Activated T-helper 17 cell treated with anti-CD3 and anti-CD28 coated beads, Interleukin-2, amount 50 U/mL, for 72 hours (primary cell): ENCODE results near the gene IGSF21. TPM values are rescaled to one million over a fixed set of nuclear protein-coding genes. Genes with fewer than 3 reads are reported as not detected.

Source experiments
- ATAC-seq: fragments of 150-1000 bp; cut with Tn5 transposase; replicated peaks from 2 replicates; pipeline ENCODE4 v1.10.0; 2021; ENCODE audit warnings: mild to moderate bottlenecking, moderate library complexity
- H3K27ac Mint-ChIP-seq: one replicate; pipeline ENCODE4 v1.8.0; 2022; ENCODE audit warnings: mixed read lengths
- H3K27me3 Mint-ChIP-seq: one replicate; pipeline ENCODE4 v1.8.0; 2022; ENCODE audit warnings: mixed read lengths
- H3K36me3 Mint-ChIP-seq: one replicate; pipeline ENCODE4 v1.8.0; 2022; ENCODE audit warnings: low read depth, mild to moderate bottlenecking, mixed read lengths
- H3K4me1 Mint-ChIP-seq: one replicate; pipeline ENCODE4 v1.8.0; 2022; ENCODE audit warnings: mixed read lengths
- H3K4me3 Mint-ChIP-seq: one replicate; pipeline ENCODE4 v1.8.0; 2022; ENCODE audit warnings: mild to moderate bottlenecking, mixed read lengths
- H3K9me3 Mint-ChIP-seq: one replicate; pipeline ENCODE4 v1.8.0; 2022; ENCODE audit warnings: mixed read lengths
- total RNA-seq, 2 donors: library from RNA; stranded (reverse); gene quantifications; one replicate each; pipeline ENCODE4 v1.2.3, GENCODE V29; 2022

IGSF21 gene
- total RNA-seq, 2 donors from 2014 or later: not detected

- no peaks in the 10 kb centered on the region for H3K9me3 Mint-ChIP-seq
Observed at GRCh38 chr1:18240906-18241305, 133.3 kb downstream of the IGSF21 start.

DNA sequence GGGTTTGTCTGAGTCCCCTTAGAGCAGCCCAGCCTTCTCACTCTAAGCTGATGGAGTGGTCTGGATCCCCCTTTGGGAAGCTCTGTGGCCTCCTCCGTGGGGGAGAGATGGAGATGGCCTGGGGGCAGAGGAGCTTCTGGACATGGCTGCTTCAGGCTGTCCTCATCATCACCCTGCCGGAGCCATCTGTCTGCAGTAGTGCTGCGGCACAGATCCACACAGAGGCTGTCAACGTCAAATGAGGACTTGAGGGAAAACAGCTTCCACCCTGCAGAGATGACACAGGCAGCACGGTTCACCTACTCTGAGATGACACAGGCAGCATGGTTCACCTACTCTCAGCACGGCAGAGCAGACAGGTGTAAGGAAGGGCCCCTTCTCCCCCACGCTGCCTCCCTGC lies 134.3 kb downstream of the IGSF21 start:
- Mint-ChIP-seq H3K36me3 (no peaks in the 10 kb centered on the region), H3K9me3 (no peaks in the 10 kb centered on the region), H3K27me3 (peaks cover 17% of the 10 kb centered on the region), H3K4me1 (no peaks in the 10 kb centered on the region), H3K4me3 (no peak overlapping the region), H3K27ac (no peak overlapping the region)
- no peak for ATAC-seq

More at GRCh38 chr1:18240906-18241305, 133.3 kb downstream of the IGSF21 start:
- H3K27me3 Mint-ChIP-seq: peaks cover 13% of the 10 kb centered on the region
- no peaks in the 10 kb centered on the region for H3K36me3 Mint-ChIP-seq
- no peaks in the 10 kb centered on the region for H3K4me1 Mint-ChIP-seq
- ATAC-seq: no peak
- H3K27ac Mint-ChIP-seq: no peak overlapping the region
- H3K4me3 Mint-ChIP-seq: no peak overlapping the region

GRCh38 chr1:18243503-18244175 lies 136.0 kb downstream of the IGSF21 start:
- no peak for ATAC-seq
- H3K9me3 Mint-ChIP-seq: no peaks in the 10 kb centered on the region
- peaks cover 22% of the 10 kb centered on the region for H3K27me3 Mint-ChIP-seq
- no peaks in the 10 kb centered on the region for H3K4me1 Mint-ChIP-seq
- no peak overlapping the region for H3K4me3 Mint-ChIP-seq
- H3K36me3 Mint-ChIP-seq: no peaks in the 10 kb centered on the region
- H3K27ac Mint-ChIP-seq: no peak overlapping the region

DNA sequence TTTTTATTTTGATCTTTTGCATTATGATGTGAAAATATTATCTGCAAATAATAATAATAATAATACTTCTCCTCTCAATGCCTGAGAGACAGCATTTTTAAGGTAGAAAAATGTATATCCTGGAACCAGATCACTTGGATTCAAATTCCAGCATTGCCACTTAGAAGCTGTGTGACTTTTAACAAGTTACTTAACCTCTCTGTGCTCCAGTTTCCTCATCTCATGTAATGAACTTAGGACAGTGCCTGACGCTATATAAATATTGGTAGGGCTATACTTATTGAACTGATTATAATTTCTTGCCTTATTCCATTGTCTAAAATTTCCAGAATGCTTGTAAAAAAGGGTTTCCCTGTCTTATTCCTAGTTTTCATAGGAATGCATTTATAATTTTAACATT lies 137.2 kb downstream of the IGSF21 start:
- Mint-ChIP-seq H3K9me3 (no peaks in the 10 kb centered on the region), H3K27me3 (peaks cover 25% of the 10 kb centered on the region), H3K27ac (no peak overlapping the region), H3K36me3 (no peaks in the 10 kb centered on the region), H3K4me1 (no peaks in the 10 kb centered on the region), H3K4me3 (no peak overlapping the region)
- ATAC-seq: no peak

DNA sequence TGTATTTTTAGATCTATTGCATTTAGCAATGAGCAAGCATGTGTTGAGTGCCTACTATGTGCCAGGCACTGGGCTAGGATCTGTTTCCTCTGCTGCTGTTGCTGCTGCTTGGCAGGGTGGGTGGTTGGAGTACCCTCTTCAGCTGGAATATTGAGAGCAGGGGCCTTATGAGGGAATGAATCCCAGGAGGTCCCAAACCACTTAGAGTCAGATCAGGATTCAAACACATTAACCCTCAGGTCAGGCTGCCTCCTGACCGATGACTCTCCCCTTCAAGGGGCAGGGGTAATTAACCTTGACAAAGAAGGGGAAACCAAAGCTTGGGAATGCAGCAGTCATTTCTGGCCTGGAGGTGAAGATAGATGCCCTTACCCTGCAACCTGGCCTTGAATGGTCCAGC lies 138.0 kb downstream of the IGSF21 start:
- peaks cover 22% of the 10 kb centered on the region for H3K27me3 Mint-ChIP-seq
- H3K4me3 Mint-ChIP-seq: no peak overlapping the region
- no peaks in the 10 kb centered on the region for H3K9me3 Mint-ChIP-seq
- no peaks in the 10 kb centered on the region for H3K36me3 Mint-ChIP-seq
- no peak for ATAC-seq
- no peaks in the 10 kb centered on the region for H3K4me1 Mint-ChIP-seq
- no peak overlapping the region for H3K27ac Mint-ChIP-seq

DNA sequence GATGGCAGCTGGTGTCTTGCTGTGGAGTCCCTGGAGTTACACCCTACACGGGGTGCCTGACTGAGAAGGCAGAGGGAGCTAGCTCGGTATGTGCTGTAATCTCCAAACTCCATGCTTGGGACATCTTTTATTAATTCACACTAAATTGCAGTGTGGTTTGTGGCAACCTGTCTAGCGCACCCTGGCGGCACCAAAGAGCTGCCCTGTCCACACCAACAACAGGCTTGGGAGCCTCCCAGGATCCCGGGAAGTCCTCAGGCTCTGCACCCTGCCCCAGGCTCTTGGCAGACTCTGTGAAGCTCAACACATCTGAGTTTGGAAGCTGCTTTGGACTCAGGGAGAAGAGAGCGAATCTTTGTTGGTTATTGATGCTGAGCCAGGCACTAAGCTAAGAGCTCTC lies 138.9 kb downstream of the IGSF21 start:
- Mint-ChIP-seq H3K27me3 (peaks cover 22% of the 10 kb centered on the region), H3K9me3 (no peaks in the 10 kb centered on the region)
- ATAC-seq: no peak

GRCh38 chr1:18247151-18247550 lies 139.6 kb downstream of the IGSF21 start:
- no peak for ATAC-seq
- Mint-ChIP-seq H3K9me3 (no peaks in the 10 kb centered on the region), H3K4me3 (no peak overlapping the region), H3K4me1 (no peaks in the 10 kb centered on the region), H3K27ac (no peak overlapping the region), H3K27me3 (peaks cover 22% of the 10 kb centered on the region), H3K36me3 (no peaks in the 10 kb centered on the region)

More for the DNA sequence above, 138.9 kb downstream of the IGSF21 start:
- no peak overlapping the region for H3K4me3 Mint-ChIP-seq
- no peak overlapping the region for H3K27ac Mint-ChIP-seq
- H3K36me3 Mint-ChIP-seq: no peaks in the 10 kb centered on the region
- no peaks in the 10 kb centered on the region for H3K4me1 Mint-ChIP-seq

DNA sequence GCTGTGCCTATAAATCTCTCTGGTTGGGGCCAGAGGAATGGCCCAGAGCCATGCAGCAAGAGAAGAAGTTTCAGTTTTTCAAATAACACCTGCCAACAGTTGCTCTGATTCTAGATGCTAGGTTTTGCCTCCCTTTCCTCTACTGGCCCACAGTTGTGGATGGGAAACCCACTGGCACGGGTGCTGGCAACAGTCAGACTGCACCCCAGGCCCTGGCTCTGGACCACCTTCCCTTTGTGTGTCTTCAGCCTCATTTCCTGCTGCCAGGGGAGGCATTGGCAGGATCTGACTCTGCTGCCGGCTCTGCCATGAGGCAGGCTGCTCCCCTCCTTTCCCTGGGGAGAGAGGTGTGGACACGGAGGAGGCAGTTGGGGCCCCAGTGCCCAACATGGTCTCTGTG lies 142.0 kb downstream of the IGSF21 start:
- H3K27ac Mint-ChIP-seq: no peak overlapping the region
- no peak overlapping the region for H3K4me3 Mint-ChIP-seq
- peaks cover 12% of the 10 kb centered on the region for H3K27me3 Mint-ChIP-seq
- no peaks in the 10 kb centered on the region for H3K9me3 Mint-ChIP-seq
- no peaks in the 10 kb centered on the region for H3K36me3 Mint-ChIP-seq
- H3K4me1 Mint-ChIP-seq: no peaks in the 10 kb centered on the region
- no peak for ATAC-seq

- no peaks in the 10 kb centered on the region for H3K36me3 Mint-ChIP-seq
- peaks cover 4% of the 10 kb centered on the region for H3K9me3 Mint-ChIP-seq
- no peaks in the 10 kb centered on the region for H3K4me1 Mint-ChIP-seq
- no peak overlapping the region for H3K4me3 Mint-ChIP-seq
- H3K27ac Mint-ChIP-seq: no peak overlapping the region
- peaks cover 18% of the 10 kb centered on the region for H3K27me3 Mint-ChIP-seq
- ATAC-seq: no peak
Observed at GRCh38 chr1:18253093-18253492, 145.5 kb downstream of the IGSF21 start.

DNA sequence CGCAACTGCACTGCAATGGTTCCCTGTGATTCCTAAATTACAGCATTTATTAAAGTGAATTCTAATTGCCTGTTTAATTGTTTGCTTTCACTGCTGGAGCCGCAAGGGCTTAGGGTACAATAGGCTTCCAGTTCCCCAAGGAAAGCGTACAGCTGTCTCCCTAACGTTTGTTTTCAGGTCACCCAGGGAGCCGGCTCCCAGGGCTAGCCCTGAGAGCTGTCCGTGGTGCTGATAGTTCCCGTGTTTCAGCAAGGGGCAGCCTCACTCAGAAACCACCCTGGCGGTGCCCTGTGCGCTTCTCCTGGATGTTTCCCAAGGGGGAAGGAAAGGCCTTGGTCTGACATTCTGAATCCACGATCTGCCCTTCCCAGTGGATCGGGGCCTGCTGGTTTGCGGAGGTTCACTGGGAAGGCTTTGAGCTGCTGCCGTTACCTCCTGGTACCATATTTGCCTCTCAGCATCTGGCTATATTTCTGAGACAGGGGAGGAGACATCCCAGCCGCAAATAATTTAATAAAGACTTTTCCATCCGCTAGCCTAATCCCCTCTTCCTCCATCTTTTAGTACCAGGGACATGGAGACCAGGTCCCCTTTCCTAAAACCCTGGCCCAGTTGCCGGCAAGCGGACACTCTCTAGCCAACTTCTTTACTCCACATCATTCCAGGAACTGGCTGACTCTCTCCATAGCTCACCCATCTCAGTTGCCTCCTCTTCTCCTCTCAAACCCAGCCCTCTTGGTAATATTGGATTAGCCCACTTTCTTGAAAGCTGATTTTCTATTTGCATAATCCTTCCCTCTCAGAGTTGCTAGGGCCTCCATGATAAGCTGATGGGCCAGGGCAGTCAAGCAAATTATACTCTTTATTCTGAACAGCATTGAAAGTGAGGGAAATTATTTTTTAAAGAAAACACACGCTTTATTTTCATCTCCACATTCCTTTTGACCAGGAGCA lies 149.0 kb downstream of the IGSF21 start:
- Mint-ChIP-seq H3K27ac (no peak overlapping the region), H3K4me3 (no peak overlapping the region), H3K4me1 (no peaks in the 10 kb centered on the region), H3K27me3 (peaks cover 20% of the 10 kb centered on the region), H3K9me3 (peaks cover 4% of the 10 kb centered on the region), H3K36me3 (no peaks in the 10 kb centered on the region)
- no peak for ATAC-seq

GRCh38 chr1:18257778-18258177 lies 150.2 kb downstream of the IGSF21 start:
- Mint-ChIP-seq H3K4me3 (no peak overlapping the region), H3K27me3 (peaks cover 23% of the 10 kb centered on the region), H3K9me3 (peaks cover 4% of the 10 kb centered on the region), H3K27ac (no peak overlapping the region), H3K36me3 (no peaks in the 10 kb centered on the region), H3K4me1 (no peaks in the 10 kb centered on the region)
- no peak for ATAC-seq

DNA sequence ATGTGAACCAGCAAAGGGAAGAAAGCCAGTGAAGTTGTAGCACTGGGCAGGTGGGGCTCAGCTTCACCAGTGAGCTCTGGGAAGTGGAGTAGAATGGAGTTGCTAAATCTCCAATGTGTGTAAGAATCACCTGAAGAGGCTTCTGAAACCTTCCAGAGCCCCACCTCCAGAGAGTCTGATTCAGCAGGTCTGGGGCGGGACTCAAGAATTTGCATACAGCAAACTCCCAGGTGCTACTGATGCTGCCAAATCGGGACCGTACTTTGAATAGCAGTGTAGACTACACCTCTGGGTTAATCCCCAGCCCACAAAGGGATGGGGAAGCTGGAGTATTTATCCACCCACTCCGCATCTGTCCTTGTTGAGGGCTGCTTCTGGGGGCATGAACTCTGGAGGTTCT lies 154.3 kb downstream of the IGSF21 start:
- H3K4me3 Mint-ChIP-seq: no peak overlapping the region
- H3K36me3 Mint-ChIP-seq: no peaks in the 10 kb centered on the region
- H3K4me1 Mint-ChIP-seq: no peaks in the 10 kb centered on the region
- peaks cover 23% of the 10 kb centered on the region for H3K27me3 Mint-ChIP-seq
- H3K9me3 Mint-ChIP-seq: peaks cover 2% of the 10 kb centered on the region
- no peak for ATAC-seq
- H3K27ac Mint-ChIP-seq: no peak overlapping the region

GRCh38 chr1:18262726-18263125 lies 155.1 kb downstream of the IGSF21 start:
- no peaks in the 10 kb centered on the region for H3K36me3 Mint-ChIP-seq
- H3K9me3 Mint-ChIP-seq: no peaks in the 10 kb centered on the region
- H3K27ac Mint-ChIP-seq: no peak overlapping the region
- H3K4me3 Mint-ChIP-seq: no peak overlapping the region
- no peak for ATAC-seq
- no peaks in the 10 kb centered on the region for H3K4me1 Mint-ChIP-seq
- peaks cover 23% of the 10 kb centered on the region for H3K27me3 Mint-ChIP-seq

DNA sequence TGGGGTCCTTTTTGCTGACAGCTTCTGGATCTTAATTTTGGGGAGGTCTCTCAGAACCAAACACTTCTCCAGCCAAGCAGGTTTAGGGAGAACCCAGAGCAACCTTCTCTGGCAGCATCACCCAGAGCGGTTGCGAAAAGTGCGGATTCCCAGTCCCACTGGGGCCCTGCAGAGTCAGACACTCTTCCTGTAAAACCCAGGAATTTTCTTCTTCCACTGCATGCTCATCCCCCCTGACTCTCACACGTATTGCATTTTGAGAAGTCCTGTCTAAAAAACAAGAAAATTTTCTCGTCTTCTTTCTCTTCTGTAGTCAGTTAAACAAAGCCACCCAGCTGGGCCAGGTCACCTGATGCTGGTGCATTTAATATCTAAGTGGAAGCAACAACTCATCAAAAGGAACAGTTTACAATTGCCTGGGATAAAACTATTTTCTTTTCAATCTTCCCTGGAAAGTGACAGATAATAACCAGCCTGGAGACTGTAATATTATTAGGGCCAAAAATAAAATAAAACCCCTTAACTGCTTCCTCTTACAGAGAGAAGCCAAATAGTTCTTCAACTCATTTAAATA lies 156.0 kb downstream of the IGSF21 start:
- Mint-ChIP-seq H3K4me1 (no peaks in the 10 kb centered on the region), H3K9me3 (no peaks in the 10 kb centered on the region), H3K36me3 (no peaks in the 10 kb centered on the region), H3K27ac (no peak overlapping the region), H3K27me3 (peaks cover 23% of the 10 kb centered on the region), H3K4me3 (no peak overlapping the region)
- no peak for ATAC-seq
